NB4 (cell line): ENCODE results near the gene NFIL3.

Experiments used
- DNase-seq: peaks from one replicate; pipeline ENCODE4 v3.0.0; 2010; ENCODE audit warnings: low read depth
- H3K4me3 ChIP-seq: one replicate; pipeline ENCODE4 v1.5.1; 2011; ENCODE audit warnings: mild to moderate bottlenecking, low read depth, low read length, moderate library complexity
- CTCF ChIP-seq: IDR thresholded peaks from one replicate; pipeline ENCODE4 v1.5.1; 2012; ENCODE audit warnings: low read depth, low read length
- MAX ChIP-seq: IDR thresholded peaks from 2 replicates; pipeline ENCODE4 v1.6.1; 2011; ENCODE audit warnings: low read depth, low read length
- MYC ChIP-seq: IDR thresholded peaks from 2 replicates; pipeline ENCODE4 v1.6.1; 2011; ENCODE audit warnings: low read depth, low read length
- POLR2A ChIP-seq: IDR thresholded peaks from 2 replicates; pipeline ENCODE4 v1.6.1; 2011; ENCODE audit warnings: mild to moderate bottlenecking; ENCODE audit not compliant: insufficient read length; ENCODE audit errors: extremely low read depth

Gene NFIL3

GRCh38 chr9:91419222-91420191 is 4.1 kb downstream of the NFIL3 start:
- TF ChIP-seq POLR2A (no peak), CTCF (no peak), MYC (peak; percentile 65), MAX (peak; percentile 24)
- peak overlapping the region; percentile 55 for H3K4me3 ChIP-seq
- peak; percentile 96 for DNase-seq

- no peak for DNase-seq
- TF ChIP-seq POLR2A, result no peak
- TF ChIP-seq CTCF, result no peak
- TF ChIP-seq MAX, result no peak
- no peak for TF ChIP-seq MYC
- H3K4me3 ChIP-seq, result no peak overlapping the region
Measured at GRCh38 chr9:91418215-91418610, 5.4 kb downstream of the NFIL3 start.

GRCh38 chr9:91417602-91418214 is 5.9 kb downstream of the NFIL3 start:
- no peak overlapping the region for H3K4me3 ChIP-seq
- no peak for DNase-seq
- no peak for TF ChIP-seq MAX
- no peak for TF ChIP-seq POLR2A
- no peak for TF ChIP-seq MYC
- TF ChIP-seq CTCF, result no peak

- TF ChIP-seq POLR2A (no peak), MAX (no peak), CTCF (no peak), MYC (no peak)
- H3K4me3 ChIP-seq, result no peak overlapping the region
- DNase-seq, result no peak
Measured at GRCh38 chr9:91416096-91416712, 7.4 kb downstream of the NFIL3 start.

GRCh38 chr9:91415290-91415689 is 8.3 kb downstream of the NFIL3 start:
- no peak overlapping the region for H3K4me3 ChIP-seq

More at GRCh38 chr9:91415290-91415689, 8.3 kb downstream of the NFIL3 start:
- TF ChIP-seq MYC (no peak), POLR2A (no peak), CTCF (no peak), MAX (no peak)
- DNase-seq, result peak; percentile 49
